ENCODE measurements around the gene MLLT6.

- TF ChIP-seq POLR2A (IDR thresholded peaks at IDR 0.05) (no peak), CTCF (IDR thresholded peaks at IDR 0.05) (no peak)
Observed at GRCh38 chr17:38762231-38762630, 57.2 kb downstream of the MLLT6 start.
